ENCODE measurements around the gene LILRB5. TPM values are rescaled to one million over a fixed set of nuclear protein-coding genes. Genes with fewer than 3 reads are reported as not detected.

LILRB5 gene
- total RNA-seq, 1 experiment from 2014 or later: not detected

DNA sequence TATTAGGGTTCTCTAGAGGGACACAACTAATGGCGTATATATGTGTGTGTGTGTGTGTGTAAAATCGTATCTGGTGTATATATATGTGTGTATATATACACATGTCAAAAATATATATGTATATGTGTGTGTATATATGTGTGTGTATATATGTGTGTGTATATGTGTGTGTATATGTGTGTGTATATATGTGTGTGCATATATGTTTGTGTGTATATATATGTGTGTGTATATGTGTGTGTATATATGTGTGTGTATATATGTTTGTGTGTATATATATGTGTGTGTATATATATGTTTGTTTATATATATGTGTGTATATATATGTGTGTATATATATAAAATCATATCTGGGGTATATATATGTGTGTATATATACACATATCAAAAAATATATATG is 5.4 kb upstream of the LILRB5 start:
- Histone ChIP-seq H4K20me1 (ENCODE audit: insufficient read depth) (no peaks in the 10 kb centered on the region), H3K36me3 (ENCODE audit: low read depth) (no peaks in the 10 kb centered on the region), H3K79me2 (ENCODE audit: low read depth) (no peaks in the 10 kb centered on the region), H3K27me3 (ENCODE audit: insufficient read depth, low read depth) (peaks cover 76% of the 10 kb centered on the region), H3K9me2 (ENCODE audit: insufficient read depth) (no peaks in the 10 kb centered on the region), H2AFZ (no peak overlapping the region), H3F3A (ENCODE audit: insufficient read depth, low read depth) (no peaks in the 10 kb centered on the region), H3K27ac (no peak overlapping the region), H3K4me2 (no peak overlapping the region), H3K4me1 (replicated peaks; ENCODE audit: insufficient read depth) (no peaks in the 10 kb centered on the region), H3K9me3 (ENCODE audit: insufficient read depth, low read depth) (no peaks in the 10 kb centered on the region), H3K4me3 (no peak overlapping the region)
- no TSS peak for BruUV-seq (replicated peaks)
- DNase-seq: no peak
- TF ChIP-seq, protein P1, sequence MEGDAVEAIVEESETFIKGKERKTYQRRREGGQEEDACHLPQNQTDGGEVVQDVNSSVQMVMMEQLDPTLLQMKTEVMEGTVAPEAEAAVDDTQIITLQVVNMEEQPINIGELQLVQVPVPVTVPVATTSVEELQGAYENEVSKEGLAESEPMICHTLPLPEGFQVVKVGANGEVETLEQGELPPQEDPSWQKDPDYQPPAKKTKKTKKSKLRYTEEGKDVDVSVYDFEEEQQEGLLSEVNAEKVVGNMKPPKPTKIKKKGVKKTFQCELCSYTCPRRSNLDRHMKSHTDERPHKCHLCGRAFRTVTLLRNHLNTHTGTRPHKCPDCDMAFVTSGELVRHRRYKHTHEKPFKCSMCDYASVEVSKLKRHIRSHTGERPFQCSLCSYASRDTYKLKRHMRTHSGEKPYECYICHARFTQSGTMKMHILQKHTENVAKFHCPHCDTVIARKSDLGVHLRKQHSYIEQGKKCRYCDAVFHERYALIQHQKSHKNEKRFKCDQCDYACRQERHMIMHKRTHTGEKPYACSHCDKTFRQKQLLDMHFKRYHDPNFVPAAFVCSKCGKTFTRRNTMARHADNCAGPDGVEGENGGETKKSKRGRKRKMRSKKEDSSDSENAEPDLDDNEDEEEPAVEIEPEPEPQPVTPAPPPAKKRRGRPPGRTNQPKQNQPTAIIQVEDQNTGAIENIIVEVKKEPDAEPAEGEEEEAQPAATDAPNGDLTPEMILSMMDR (conservative IDR thresholded peaks at IDR 0.05): no peak
- TF ChIP-seq EZH2 (IDR thresholded peaks at IDR 0.05; ENCODE audit: low read depth): no peak
- intact Hi-C loops (cut with micrococcal nuclease; ENCODE audit: unreplicated experiment): no loop called here
- CTCF ChIA-PET: no interaction called here
- POLR2A ChIA-PET (ENCODE audit: unreplicated experiment): no interaction called here

DNA sequence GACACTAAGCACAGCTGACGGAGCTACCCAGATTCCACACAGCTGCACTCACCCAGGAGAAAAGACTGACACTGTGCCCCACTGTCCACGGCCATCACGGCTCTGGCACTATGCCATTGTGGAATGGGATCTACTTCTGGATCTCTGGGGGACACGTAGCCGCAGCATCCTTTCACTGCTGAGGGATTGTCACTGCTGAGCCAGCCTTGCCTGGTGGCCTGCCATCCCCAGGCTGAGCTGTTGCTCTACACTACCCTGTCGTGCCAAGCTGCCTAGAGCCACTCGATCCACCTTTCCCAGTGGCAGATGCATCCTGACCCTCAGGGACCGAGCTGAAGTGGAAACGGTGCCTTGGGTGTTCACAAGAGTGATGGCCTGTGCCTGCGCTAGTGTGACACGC is 5.0 kb upstream of the LILRB5 start:
- POLR2A ChIA-PET (ENCODE audit: unreplicated experiment): no interaction called here
- Histone ChIP-seq H2AFZ (no peak overlapping the region), H3K9me2 (ENCODE audit: insufficient read depth) (no peaks in the 10 kb centered on the region), H3K36me3 (ENCODE audit: low read depth) (no peaks in the 10 kb centered on the region), H3K9me3 (ENCODE audit: insufficient read depth, low read depth) (no peaks in the 10 kb centered on the region), H3K4me2 (no peak overlapping the region), H3F3A (ENCODE audit: insufficient read depth, low read depth) (no peaks in the 10 kb centered on the region), H4K20me1 (ENCODE audit: insufficient read depth) (no peaks in the 10 kb centered on the region), H3K79me2 (ENCODE audit: low read depth) (no peaks in the 10 kb centered on the region), H3K4me1 (replicated peaks; ENCODE audit: insufficient read depth) (no peaks in the 10 kb centered on the region), H3K27me3 (ENCODE audit: insufficient read depth, low read depth) (peaks cover 76% of the 10 kb centered on the region), H3K27ac (no peak overlapping the region), H3K4me3 (no peak overlapping the region)
- TF ChIP-seq, protein P1 (conservative IDR thresholded peaks at IDR 0.05): no peak
- TF ChIP-seq EZH2 (IDR thresholded peaks at IDR 0.05; ENCODE audit: low read depth): no peak
- no peak for DNase-seq
- CTCF ChIA-PET: no interaction called here
- no TSS peak for BruUV-seq (replicated peaks)
- intact Hi-C loops (cut with micrococcal nuclease; ENCODE audit: unreplicated experiment): no loop called here

DNA sequence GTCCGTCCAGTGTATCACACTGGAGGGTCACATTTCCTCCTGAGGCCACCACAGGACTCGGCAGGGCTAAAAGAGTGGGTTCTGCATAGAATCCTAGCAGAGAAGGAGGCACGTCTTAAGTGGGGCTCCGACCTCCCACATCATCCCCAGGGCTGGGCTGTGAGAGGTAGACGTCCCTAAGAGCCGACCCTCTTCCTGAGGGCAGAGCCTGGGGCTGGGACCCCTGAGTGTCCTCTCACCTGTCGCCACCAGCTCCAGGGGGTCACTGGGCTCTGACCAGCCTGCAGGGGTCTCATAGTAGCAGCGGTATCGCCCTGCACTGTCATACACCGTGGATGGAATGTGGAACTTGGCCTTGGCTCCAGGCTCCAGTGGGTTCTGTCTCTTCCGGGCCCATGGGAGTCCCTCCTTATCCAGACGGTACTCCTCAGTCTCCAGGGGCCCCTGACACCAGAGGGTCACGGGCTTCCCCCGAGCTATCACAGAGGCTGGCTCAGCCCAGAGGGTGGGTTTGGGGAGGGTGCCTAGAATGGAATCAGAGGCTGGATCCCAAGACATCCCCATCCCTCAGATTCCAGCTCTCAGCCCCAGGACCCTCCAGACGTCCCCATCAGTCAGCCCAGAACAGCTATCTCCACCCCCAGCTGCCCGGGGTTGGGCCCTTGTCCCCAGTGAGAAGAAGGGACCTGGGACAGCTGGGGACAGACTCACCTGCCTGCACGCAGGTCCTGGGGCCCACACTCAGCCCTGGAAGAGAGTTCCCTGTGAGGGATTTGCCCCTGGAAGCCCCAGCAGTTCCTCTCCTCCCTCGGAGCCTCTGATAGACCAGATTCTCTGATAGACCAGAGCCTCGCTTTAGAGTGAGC is 590 bp downstream of the LILRB5 start:
- H3K9me3 ChIP-seq (ENCODE audit: insufficient read depth, low read depth): no peaks in the 10 kb centered on the region
- H3F3A ChIP-seq (ENCODE audit: insufficient read depth, low read depth): no peaks in the 10 kb centered on the region
- no peaks in the 10 kb centered on the region for H3K9me2 ChIP-seq (ENCODE audit: insufficient read depth)
- no peak for TF ChIP-seq EZH2 (IDR thresholded peaks at IDR 0.05; ENCODE audit: low read depth)
- H3K79me2 ChIP-seq (ENCODE audit: low read depth): no peaks in the 10 kb centered on the region
- H4K20me1 ChIP-seq (ENCODE audit: insufficient read depth): no peaks in the 10 kb centered on the region
- peaks cover 95% of the 10 kb centered on the region for H3K27me3 ChIP-seq (ENCODE audit: insufficient read depth, low read depth)
- H3K4me2 ChIP-seq: no peak overlapping the region
- no peaks in the 10 kb centered on the region for H3K36me3 ChIP-seq (ENCODE audit: low read depth)
- no peak for DNase-seq
- H2AFZ ChIP-seq: no peak overlapping the region
- no peaks in the 10 kb centered on the region for H3K4me1 ChIP-seq (replicated peaks; ENCODE audit: insufficient read depth)
- H3K27ac ChIP-seq: no peak overlapping the region
- intact Hi-C loops (cut with micrococcal nuclease; ENCODE audit: unreplicated experiment): no loop called here
- no TSS peak for BruUV-seq (replicated peaks)
- H3K4me3 ChIP-seq: no peak overlapping the region
- POLR2A ChIA-PET (ENCODE audit: unreplicated experiment): no interaction called here
- CTCF ChIA-PET: no interaction called here

Data from PC-9 (cell line).